GM21515 (cell line): ENCODE results near the gene PCNX3.

ENCODE experiments used
- ATAC-seq: cut with Tn5 transposase; IDR thresholded peaks from one replicate; pipeline ENCODE4 v1.9.1; 2021; ENCODE audit not compliant: unreplicated experiment

PCNX3 gene

GRCh38 chr11:65615229-65615949 lies at the start of gene PCNX3:
PCNX3 (plus strand) TSS chr11:65615776; CDS start chr11:65616312, 536 bp downstream.
- ATAC-seq, result peak; percentile 74

GRCh38 chr11:65569164-65569972 lies 46.2 kb upstream of the PCNX3 start:
- no peak for ATAC-seq

- ATAC-seq, result peak; percentile 56
Observed at GRCh38 chr11:65569973-65570918, 45.3 kb upstream of the PCNX3 start, which contains the start of gene ZNRD2. ZNRD2 (plus strand) TSS chr11:65570477; CDS start chr11:65570492, 15 bp downstream.

GRCh38 chr11:65571420-65571819 lies 44.2 kb upstream of the PCNX3 start:
- ATAC-seq, result no peak

- ATAC-seq, result no peak
Observed at GRCh38 chr11:65571940-65572339, 43.6 kb upstream of the PCNX3 start.

- no peak for ATAC-seq
Observed at GRCh38 chr11:65572356-65573051, 43.1 kb upstream of the PCNX3 start, which contains the start of gene FAM89B. FAM89B (plus strand) TSS chr11:65572538; CDS start chr11:65572670, 132 bp downstream.

GRCh38 chr11:65573391-65574079 lies 42.0 kb upstream of the PCNX3 start:
- ATAC-seq, result no peak

- ATAC-seq, result no peak
Observed at GRCh38 chr11:65574109-65574810, 41.3 kb upstream of the PCNX3 start.

- ATAC-seq, result no peak
Observed at GRCh38 chr11:65574811-65575567, 40.6 kb upstream of the PCNX3 start.

GRCh38 chr11:65575568-65576231 lies 39.9 kb upstream of the PCNX3 start, which contains the start of gene EHBP1L1:
EHBP1L1 (plus strand) TSS chr11:65576053; CDS start chr11:65576303, 250 bp downstream.
- no peak for ATAC-seq

GRCh38 chr11:65576232-65576866 lies 39.2 kb upstream of the PCNX3 start:
- ATAC-seq, result no peak

- no peak for ATAC-seq
Observed at GRCh38 chr11:65576867-65577755, 38.5 kb upstream of the PCNX3 start.

GRCh38 chr11:65577756-65578109 lies 37.8 kb upstream of the PCNX3 start:
- no peak for ATAC-seq

GRCh38 chr11:65578134-65578533 lies 37.4 kb upstream of the PCNX3 start:
- no peak for ATAC-seq

- no peak for ATAC-seq
Observed at GRCh38 chr11:65578667-65579066, 36.9 kb upstream of the PCNX3 start.

- ATAC-seq, result no peak
Observed at GRCh38 chr11:65579291-65579690, 36.3 kb upstream of the PCNX3 start.
